Thyroid gland (tissue), 4 donors: ENCODE results near the gene TRABD2B. TPM values are rescaled to one million over a fixed set of nuclear protein-coding genes. Genes with fewer than 3 reads are reported as not detected.

Experiments used
- DNase-seq, 2 donors: peaks; one replicate each; pipeline ENCODE4 v3.0.0-alpha.2; 2019
- H3K27ac ChIP-seq, 3 donors: fragments of 200-600 bp; sonication (generic); 1 replicate in 2 of 3; 2 replicates in 1 of 3; pipeline ENCODE4 v1.5.1; 2016 to 2019; ENCODE audit warnings: mild to moderate bottlenecking in 1 of 3, moderate library complexity in 1 of 3
- H3K27me3 ChIP-seq: fragments of 200-600 bp; sonication (generic); one replicate; pipeline ENCODE4 v1.5.1; 2019
- H3K36me3 ChIP-seq, 2 donors: fragments of 200-600 bp; sonication (generic); one replicate each; pipeline ENCODE4 v1.5.1; 2016 to 2019
- H3K4me1 ChIP-seq, 2 donors: fragments of 200-600 bp; sonication (generic); one replicate each; pipeline ENCODE4 v1.5.1; 2017 to 2019
- H3K4me3 ChIP-seq, 3 donors: fragments of 200-600 bp; sonication (generic); replicated peaks in 1 of 3; 1 replicate in 2 of 3; 2 replicates in 1 of 3; pipeline ENCODE4 v1.5.1; 2016; ENCODE audit warnings: mild to moderate bottlenecking in 1 of 3
- H3K9me3 ChIP-seq: fragments of 200-600 bp; sonication (generic); one replicate; pipeline ENCODE4 v1.5.1; 2017
- CTCF ChIP-seq, 6 experiments: fragments of 200-600 bp in 3 of 6; fragments of 450-650 bp in 3 of 6; sonication (generic) in 3 of 6; IDR thresholded peaks; one replicate each; pipeline ENCODE4 v1.5.1; 2016 to 2019; ENCODE audit warnings: antibody characterized with exemption in 6 of 6, mild to moderate bottlenecking in 2 of 6, inconsistent platforms in 1 of 6, moderate library complexity in 1 of 6
- POLR2A ChIP-seq, 2 donors: fragments of 450-650 bp; IDR thresholded peaks; one replicate each; pipeline ENCODE4 v1.6.1; 2017; ENCODE audit warnings: antibody characterized with exemption in 2 of 2, mild to moderate bottlenecking in 2 of 2, moderate library complexity in 1 of 2
- WGBS, 2 donors: methylation state at CpG; one replicate each; pipeline ENCODE4 v1.1.5; 2017; 5-methylcytosine and 5-hydroxymethylcytosine counted together
- intact Hi-C: fragments of 100-400 bp; cut with DNase I; formaldehyde crosslinking; loops from one replicate; pipeline ENCODE4 v1.15.1; 2023
- total RNA-seq, 4 donors: library from RNA; depleted of rRNA; stranded (reverse); fragments of >200 nt; gene quantifications; one replicate each; pipeline ENCODE4 v1.2.3, GENCODE V29; 2016

Gene TRABD2B
- total RNA-seq, 4 donors from 2014 or later: 0.34 to 1.1 (median 0.63) TPM

- no peaks in the 10 kb centered on the region for H3K9me3 ChIP-seq
- H3K27ac ChIP-seq: no peak overlapping the region
- H3K27me3 ChIP-seq: no peaks in the 10 kb centered on the region
- H3K36me3 ChIP-seq: no peaks in the 10 kb centered on the region
- intact Hi-C loops: no loop called here
- WGBS, 2 donors: 44 to 48% methylated on average over 4 of the region's 4 CpGs
- TF ChIP-seq CTCF (IDR thresholded peaks at IDR 0.05) (no peak), POLR2A (IDR thresholded peaks at IDR 0.05) (no peak)
- no peak for DNase-seq
- peaks cover 0 to 5% of the 10 kb centered on the region in 2 donors for H3K4me1 ChIP-seq
- no peak overlapping the region for H3K4me3 ChIP-seq
These were observed 103.8 kb downstream of the TRABD2B start for GRCh38 chr1:47893412-47893811.

- no peak for TF ChIP-seq POLR2A (IDR thresholded peaks at IDR 0.05)
- TF ChIP-seq CTCF (IDR thresholded peaks at IDR 0.05): no peak
- Histone ChIP-seq H3K4me3 (no peak overlapping the region), H3K4me1 (peaks cover 0 to 5% of the 10 kb centered on the region in 2 donors), H3K27ac (no peak overlapping the region), H3K36me3 (no peaks in the 10 kb centered on the region), H3K9me3 (no peaks in the 10 kb centered on the region), H3K27me3 (no peaks in the 10 kb centered on the region)
- no peak for DNase-seq
- intact Hi-C loops: no loop called here
- whole genome bisulfite sequencing, 2 donors: 92 to 94% methylated on average over 5 of the region's 5 CpGs
These were observed 106.4 kb downstream of the TRABD2B start for GRCh38 chr1:47890779-47891178.

- Histone ChIP-seq H3K9me3 (no peaks in the 10 kb centered on the region), H3K4me1 (peaks cover 0 to 3% of the 10 kb centered on the region in 2 donors), H3K27ac (no peak overlapping the region), H3K4me3 (no peak overlapping the region), H3K36me3 (no peaks in the 10 kb centered on the region), H3K27me3 (no peaks in the 10 kb centered on the region)
- DNase-seq: no peak
- no peak for TF ChIP-seq CTCF (IDR thresholded peaks at IDR 0.05)
- no peak for TF ChIP-seq POLR2A (IDR thresholded peaks at IDR 0.05)
- 100% methylated on average over 1 of the region's 1 CpG for WGBS, 2 donors
- intact Hi-C loops: no loop called here
These were observed 108.9 kb downstream of the TRABD2B start for GRCh38 chr1:47888294-47888629.

- no peaks in the 10 kb centered on the region for H3K9me3 ChIP-seq
- H3K4me3 ChIP-seq: no peak overlapping the region
- 74 to 77% methylated on average over 15 to 16 of the region's 16 CpGs for WGBS, 2 donors
- H3K27me3 ChIP-seq: no peaks in the 10 kb centered on the region
- H3K36me3 ChIP-seq: no peaks in the 10 kb centered on the region
- no peak overlapping the region for H3K27ac ChIP-seq
- no peak for DNase-seq
- intact Hi-C loops: no loop called here
- H3K4me1 ChIP-seq: no peaks in the 10 kb centered on the region
- TF ChIP-seq POLR2A (IDR thresholded peaks at IDR 0.05) (no peak), CTCF (IDR thresholded peaks at IDR 0.05) (no peak)
These were observed 109.5 kb downstream of the TRABD2B start for GRCh38 chr1:47887475-47888293.

GRCh38 chr1:47887060-47887459 lies 110.1 kb downstream of the TRABD2B start:
- Histone ChIP-seq H3K27me3 (no peaks in the 10 kb centered on the region), H3K27ac (no peak overlapping the region), H3K9me3 (no peaks in the 10 kb centered on the region), H3K4me1 (no peaks in the 10 kb centered on the region), H3K36me3 (no peaks in the 10 kb centered on the region), H3K4me3 (no peak overlapping the region)
- 48 to 83% methylated on average over 2 of the region's 2 CpGs for WGBS, 2 donors
- TF ChIP-seq POLR2A (IDR thresholded peaks at IDR 0.05): no peak
- no peak for TF ChIP-seq CTCF (IDR thresholded peaks at IDR 0.05)
- intact Hi-C loops: no loop called here
- DNase-seq: no peak
